HCT116 (cell line): ENCODE measurements around the gene DPP6. TPM values are rescaled to one million over a fixed set of nuclear protein-coding genes. Genes with fewer than 3 reads are reported as not detected.

Experiments
- ATAC-seq: fragments of 200-7000 bp; cut with Tn5 transposase; 2 replicates; pipeline ENCODE4 v1.9.1; 2020; ENCODE audit warnings: mild to moderate bottlenecking, moderate library complexity
- BruUV-seq: library from RNA; stranded (reverse); fragments of 400-500 nt; replicated peaks from 2 replicates; lab custom pipeline; 2021; lab: Mats Ljungman, UMichigan
- CTCF ChIA-PET: fragments of 300-600 bp; sonication (Branson Sonifier 250); formaldehyde crosslinking; loops from one replicate; lab custom pipeline; 2021; ENCODE audit warnings: antibody characterized with exemption; lab: Charles Lee
- POLR2A ChIA-PET: fragments of 300-600, 350-600 bp; sonication (Branson Sonifier 250); formaldehyde crosslinking; loops from one replicate; lab custom pipeline; 2021; ENCODE audit warnings: antibody characterized with exemption; lab: Charles Lee
- RAD21 ChIA-PET, 2 experiments: fragments of 300-600 bp; sonication (Branson Sonifier 250); formaldehyde crosslinking; loops; one replicate each; lab custom pipeline; 2023; ENCODE audit warnings: low total read pairs in 2 of 2; ENCODE audit not compliant: uncharacterized antibody in 2 of 2, unreplicated experiment in 2 of 2, low non-redundant PET in 1 of 2; lab: Charles Lee
- DNase-seq: peaks from one replicate; pipeline ENCODE4 v3.0.0-alpha.2; 2010; ENCODE audit warnings: low read depth, low spot score
- H2AFZ ChIP-seq: fragments of 200-600 bp; shearing (Covaris generic), sonication (generic); 2 replicates; pipeline ENCODE4 v1.6.1; 2017; ENCODE audit warnings: low read depth, mixed run types, mixed read lengths, antibody characterized with exemption, low read length; ENCODE audit not compliant: poor library complexity, severe bottlenecking
- H3K27ac ChIP-seq: 2 replicates; pipeline ENCODE4 v1.5.1; 2012; ENCODE audit warnings: low read depth, low read length
- H3K27me3 ChIP-seq: fragments of 200-600 bp; sonication (generic); 2 replicates; pipeline ENCODE4 v1.6.1; 2016; ENCODE audit warnings: mixed run types, low read length, mixed read lengths; ENCODE audit not compliant: insufficient read depth
- H3K36me3 ChIP-seq, 2 experiments: fragments of 200-500 bp in 1 of 2; fragments of 200-600 bp in 1 of 2; sonication (Bioruptor generic) in 1 of 2; sonication (generic) in 1 of 2; 2 replicates each; pipeline versions ENCODE4 v1.5.1 to v1.6.1; 2014 to 2016; ENCODE audit warnings: low read length in 2 of 2, inconsistent platforms in 1 of 2, mixed read lengths in 1 of 2, mixed run types in 1 of 2; ENCODE audit not compliant: insufficient read depth in 2 of 2, control insufficient read depth in 1 of 2
- H3K4me1 ChIP-seq, 2 experiments: fragments of 200-600 bp in 1 of 2; sonication (generic) in 1 of 2; 2 replicates each; pipeline versions ENCODE4 v1.5.1 to v1.6.1; 2012 to 2017; ENCODE audit warnings: low read length in 2 of 2, inconsistent platforms in 1 of 2, mild to moderate bottlenecking in 1 of 2, mixed read lengths in 1 of 2, mixed run types in 1 of 2, moderate library complexity in 1 of 2; ENCODE audit not compliant: insufficient read depth in 2 of 2, control insufficient read depth in 1 of 2
- H3K4me2 ChIP-seq: fragments of 200-600 bp; sonication (generic); 2 replicates; pipeline ENCODE4 v1.6.1; 2017; ENCODE audit warnings: mixed run types, low read length, mixed read lengths
- H3K4me3 ChIP-seq, 2 experiments: fragments of 200-600 bp in 1 of 2; sonication (generic) in 1 of 2; replicated peaks in 1 of 2; 2 replicates each; pipeline ENCODE4 v1.5.1; 2011 to 2016; ENCODE audit warnings: low read length in 2 of 2, control low read depth in 1 of 2, low read depth in 1 of 2, mild to moderate bottlenecking in 1 of 2, mixed read lengths in 1 of 2, mixed run types in 1 of 2
- H3K79me2 ChIP-seq: fragments of 200-600 bp; sonication (generic); 2 replicates; pipeline ENCODE4 v1.6.1; 2017; ENCODE audit warnings: mild to moderate bottlenecking, mixed run types, low read length, moderate library complexity, mixed read lengths; ENCODE audit not compliant: insufficient read depth
- H3K9ac ChIP-seq: fragments of 200-600 bp; sonication (generic); 2 replicates; pipeline ENCODE4 v1.6.1; 2016; ENCODE audit warnings: low read length, mixed read lengths
- H3K9me2 ChIP-seq: fragments of 200-600 bp; sonication (generic), shearing (Covaris generic); 2 replicates; pipeline ENCODE4 v1.6.1; 2017; ENCODE audit warnings: mixed run types, mild to moderate bottlenecking, moderate library complexity; ENCODE audit not compliant: insufficient read depth
- H3K9me3 ChIP-seq, 2 experiments: fragments of 200-500 bp in 1 of 2; fragments of 200-600 bp in 1 of 2; sonication (Bioruptor generic) in 1 of 2; sonication (generic) in 1 of 2; 2 replicates each; pipeline ENCODE4 v1.6.1; 2014 to 2017; ENCODE audit warnings: low read length in 2 of 2, mixed read lengths in 2 of 2, inconsistent platforms in 1 of 2, low read depth in 1 of 2, mild to moderate bottlenecking in 1 of 2, mixed run types in 1 of 2, moderate library complexity in 1 of 2; ENCODE audit not compliant: control insufficient read depth in 1 of 2, insufficient read depth in 1 of 2
- H4K20me1 ChIP-seq: fragments of 200-600 bp; sonication (generic), shearing (Covaris generic); 2 replicates; pipeline ENCODE4 v1.6.1; 2017; ENCODE audit warnings: mixed run types, mild to moderate bottlenecking, moderate library complexity; ENCODE audit not compliant: insufficient read depth
- CBX3 ChIP-seq: IDR thresholded peaks from 2 replicates; pipeline ENCODE4 v1.6.1; 2012; ENCODE audit warnings: low read depth
- CEBPB ChIP-seq: IDR thresholded peaks from 2 replicates; pipeline ENCODE4 v1.6.1; 2012; ENCODE audit warnings: low read depth
- EGR1 ChIP-seq: IDR thresholded peaks from 2 replicates; pipeline ENCODE4 v1.6.1; 2012; ENCODE audit warnings: low read depth
- ELF1 ChIP-seq: IDR thresholded peaks from 2 replicates; pipeline ENCODE4 v1.6.1; 2012; ENCODE audit warnings: low read depth, borderline replicate concordance
- EZH2phosphoT487 ChIP-seq: fragments of 200-600 bp; IDR thresholded peaks from 2 replicates; pipeline ENCODE4 v1.6.1; 2018; ENCODE audit warnings: antibody characterized with exemption, borderline replicate concordance
- JUND ChIP-seq: IDR thresholded peaks from 2 replicates; pipeline ENCODE4 v1.6.1; 2012
- POLR2A ChIP-seq: IDR thresholded peaks from 2 replicates; pipeline ENCODE4 v1.7.0; 2011; ENCODE audit warnings: borderline replicate concordance; ENCODE audit not compliant: insufficient read depth, insufficient read length; ENCODE audit errors: extremely low read depth
- REST ChIP-seq: IDR thresholded peaks from 2 replicates; pipeline ENCODE4 v1.6.1; 2012; ENCODE audit warnings: low read depth
- SIN3A ChIP-seq: IDR thresholded peaks from 2 replicates; pipeline ENCODE4 v1.6.1; 2012; ENCODE audit warnings: low read depth
- SRF ChIP-seq: IDR thresholded peaks from 2 replicates; pipeline ENCODE4 v1.6.1; 2012; ENCODE audit warnings: low read depth
- TCF7L2 ChIP-seq: IDR thresholded peaks from 2 replicates; pipeline ENCODE4 v1.7.0; 2011; ENCODE audit warnings: borderline replicate concordance, inconsistent platforms; ENCODE audit not compliant: insufficient read depth, insufficient read length; ENCODE audit errors: extremely low read depth
- ZBTB33 ChIP-seq: IDR thresholded peaks from 2 replicates; pipeline ENCODE4 v1.6.1; 2011; ENCODE audit warnings: mild to moderate bottlenecking, low read length, moderate library complexity; ENCODE audit not compliant: insufficient replicate concordance; ENCODE audit errors: extremely low read depth
- ZFX ChIP-seq: fragments of 450-650 bp; IDR thresholded peaks from 2 replicates; pipeline ENCODE4 v1.6.1; 2017
- ZNF274 ChIP-seq: fragments of 200-500 bp; sonication (Bioruptor generic); IDR thresholded peaks from 2 replicates; pipeline ENCODE4 v1.6.1; 2014; ENCODE audit warnings: mild to moderate bottlenecking, low read depth, low read length, inconsistent platforms
- intact Hi-C: fragments of 100-400 bp; cut with micrococcal nuclease; formaldehyde crosslinking; loops from 2 replicates; pipeline ENCODE4 v1.10.0; 2022
- total RNA-seq: library from RNA; stranded (reverse); gene quantifications from one replicate; pipeline ENCODE4 v1.2.1, GENCODE V29; 2021; ENCODE audit not compliant: unreplicated experiment
- TF ChIP-seq, protein P1 (sequence below): IDR thresholded peaks from 2 replicates; pipeline ENCODE4 v1.6.1; 2012
- TF ChIP-seq, protein P2 (sequence below), 3 experiments: fragments of 200-600 bp in 1 of 3; sonication (generic) in 1 of 3; IDR thresholded peaks in 2 of 3; conservative IDR thresholded peaks in 1 of 3; 2 replicates each; pipeline ENCODE4 v1.5.1; 2012 to 2017; ENCODE audit warnings: low read depth in 2 of 3, low read length in 2 of 3, antibody characterized with exemption in 1 of 3, borderline replicate concordance in 1 of 3, control low read depth in 1 of 3, mild to moderate bottlenecking in 1 of 3, mixed read lengths in 1 of 3, mixed run types in 1 of 3, moderate library complexity in 1 of 3; ENCODE audit not compliant: insufficient read depth in 1 of 3

Gene DPP6
- total RNA-seq, 1 experiment from 2014 or later: not detected

DNA sequence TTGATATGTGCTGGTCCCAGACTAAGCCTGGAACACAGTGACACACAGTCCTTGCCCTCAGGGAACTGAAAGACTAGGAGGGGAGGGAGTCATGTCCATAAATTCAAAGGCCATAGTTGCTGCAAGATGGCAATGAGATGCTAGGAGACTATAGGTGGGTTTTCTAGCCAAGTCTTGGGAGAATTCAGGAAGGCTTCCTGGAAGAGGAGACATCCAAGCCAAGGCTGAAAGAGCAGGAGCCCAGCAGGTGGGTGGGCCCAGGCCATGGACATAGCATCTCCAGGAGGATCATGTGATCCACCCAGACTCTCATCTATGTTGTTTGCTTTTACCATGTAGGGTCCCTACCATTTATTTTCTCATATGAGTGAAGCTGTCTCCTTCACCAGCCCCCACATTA, 335.1 kb downstream of the DPP6 start:
- POLR2A ChIA-PET: no interaction called here
- H3K36me3 ChIP-seq: no peaks in the 10 kb centered on the region
- RAD21 ChIA-PET: no interaction called here
- no peaks in the 10 kb centered on the region for H3K79me2 ChIP-seq
- H3K9ac ChIP-seq: no peak overlapping the region
- H3K4me1 ChIP-seq: no peaks in the 10 kb centered on the region
- ATAC-seq: no peak
- no peaks in the 10 kb centered on the region for H3K27me3 ChIP-seq
- H3K4me3 ChIP-seq: no peak overlapping the region
- no peak overlapping the region for H2AFZ ChIP-seq
- no peaks in the 10 kb centered on the region for H4K20me1 ChIP-seq
- H3K4me2 ChIP-seq: no peak overlapping the region
- CTCF ChIA-PET: no interaction called here
- H3K27ac ChIP-seq: no peak overlapping the region
- no peak for DNase-seq
- peaks cover 4 to 13% of the 10 kb centered on the region in 2 experiments; a peak in 2 of 4 replicates for H3K9me3 ChIP-seq
- no TSS peak for BruUV-seq
- intact Hi-C loops: no loop called here
- no peak for TF ChIP-seq POLR2A
- no peak for TF ChIP-seq ELF1
- TF ChIP-seq EZH2phosphoT487: no peak
- no peak for TF ChIP-seq EGR1
- TF ChIP-seq ZBTB33: no peak
- TF ChIP-seq JUND: no peak
- TF ChIP-seq, protein P1, sequence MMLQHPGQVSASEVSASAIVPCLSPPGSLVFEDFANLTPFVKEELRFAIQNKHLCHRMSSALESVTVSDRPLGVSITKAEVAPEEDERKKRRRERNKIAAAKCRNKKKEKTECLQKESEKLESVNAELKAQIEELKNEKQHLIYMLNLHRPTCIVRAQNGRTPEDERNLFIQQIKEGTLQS: no peak
- TF ChIP-seq SIN3A: no peak
- TF ChIP-seq TCF7L2: no peak
- TF ChIP-seq ZNF274: no peak
- TF ChIP-seq CEBPB: no peak
- no peak for TF ChIP-seq SRF
- no peak for TF ChIP-seq CBX3
- no peak for TF ChIP-seq REST
- TF ChIP-seq ZFX: no peak
- TF ChIP-seq, protein P2, sequence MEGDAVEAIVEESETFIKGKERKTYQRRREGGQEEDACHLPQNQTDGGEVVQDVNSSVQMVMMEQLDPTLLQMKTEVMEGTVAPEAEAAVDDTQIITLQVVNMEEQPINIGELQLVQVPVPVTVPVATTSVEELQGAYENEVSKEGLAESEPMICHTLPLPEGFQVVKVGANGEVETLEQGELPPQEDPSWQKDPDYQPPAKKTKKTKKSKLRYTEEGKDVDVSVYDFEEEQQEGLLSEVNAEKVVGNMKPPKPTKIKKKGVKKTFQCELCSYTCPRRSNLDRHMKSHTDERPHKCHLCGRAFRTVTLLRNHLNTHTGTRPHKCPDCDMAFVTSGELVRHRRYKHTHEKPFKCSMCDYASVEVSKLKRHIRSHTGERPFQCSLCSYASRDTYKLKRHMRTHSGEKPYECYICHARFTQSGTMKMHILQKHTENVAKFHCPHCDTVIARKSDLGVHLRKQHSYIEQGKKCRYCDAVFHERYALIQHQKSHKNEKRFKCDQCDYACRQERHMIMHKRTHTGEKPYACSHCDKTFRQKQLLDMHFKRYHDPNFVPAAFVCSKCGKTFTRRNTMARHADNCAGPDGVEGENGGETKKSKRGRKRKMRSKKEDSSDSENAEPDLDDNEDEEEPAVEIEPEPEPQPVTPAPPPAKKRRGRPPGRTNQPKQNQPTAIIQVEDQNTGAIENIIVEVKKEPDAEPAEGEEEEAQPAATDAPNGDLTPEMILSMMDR (IDR thresholded peaks at IDR 0.05 in 2 of 3, conservative IDR thresholded peaks at IDR 0.05 in 1 of 3; ENCODE audit: borderline replicate concordance in 1 of 3, insufficient read depth in 1 of 3, low read depth in 2 of 3, low read length in 2 of 3): no peak
- no peaks in the 10 kb centered on the region for H3K9me2 ChIP-seq
